ENCODE data around the gene AKNAD1. TPM values are rescaled to one million over a fixed set of nuclear protein-coding genes. Genes with fewer than 3 reads are reported as not detected.

The AKNAD1 gene
- total and polyA plus RNA-seq, 2 of the 8 experiments (the other 6 are each of a cell fraction or from before 2014, with no cell fraction given): not detected

DNA sequence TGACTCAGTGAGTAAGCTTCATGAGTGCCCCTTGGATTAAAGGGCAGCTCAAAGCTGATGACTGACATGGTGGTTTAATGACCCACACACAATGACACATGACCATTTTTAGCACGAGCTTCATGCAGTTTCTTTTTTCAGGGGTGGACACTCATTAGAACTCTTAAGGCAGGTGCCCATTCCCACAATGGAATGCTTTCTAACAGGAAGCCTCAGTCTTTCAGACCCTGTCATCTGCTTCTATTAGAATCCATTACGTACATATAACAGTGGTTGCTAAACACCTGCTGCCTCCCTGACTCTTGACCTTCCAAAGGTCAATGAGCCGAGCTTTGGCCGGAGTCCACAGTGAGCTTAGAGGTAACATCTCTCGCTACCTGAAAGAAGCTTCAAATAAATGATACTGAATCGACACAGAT, 27.4 kb downstream of the AKNAD1 start:
- Histone ChIP-seq H4K5ac (ENCODE audit: insufficient read length, low read depth, low read length) (no peak overlapping the region), H4K91ac (replicated peaks; ENCODE audit: insufficient read length, low read length) (no peak overlapping the region), H3K27me3 (replicated peaks in 1 of 4; ENCODE audit: control insufficient read depth in 3 of 4, extremely low read depth in 1 of 4, insufficient read depth in 3 of 4, low read length in 3 of 4) (no peaks in the 10 kb centered on the region), H3K4me1 (replicated peaks in 1 of 4; ENCODE audit: control insufficient read depth in 3 of 4, insufficient read depth in 4 of 4, low read length in 3 of 4) (peaks cover 0 to 3% (median 2%) of the 10 kb centered on the region in 4 experiments; a peak in 3 of 7 replicates), H3K4me2 (ENCODE audit: insufficient read depth in 1 of 2, low read depth in 2 of 2, low read length in 2 of 2) (no peak overlapping the region), H3K23ac (ENCODE audit: insufficient read length) (no peak overlapping the region), H3K9ac (replicated peaks in 1 of 4; ENCODE audit: extremely low read depth in 1 of 4, low read depth in 3 of 4, low read length in 3 of 4) (no peak overlapping the region), H2BK120ac (replicated peaks; ENCODE audit: low read depth, low read length) (no peak overlapping the region), H4K8ac (ENCODE audit: extremely low read depth, insufficient read depth, low read length) (no peak overlapping the region), H4K20me1 (replicated peaks in 1 of 2; ENCODE audit: control insufficient read depth in 1 of 2, insufficient read depth in 2 of 2, low read length in 2 of 2) (no peaks in the 10 kb centered on the region), H2BK5ac (ENCODE audit: low read depth, low read length) (no peak overlapping the region), H3K9me3 (ENCODE audit: insufficient read depth in 2 of 2, low read depth in 1 of 2, low read length in 1 of 2) (no peaks in the 10 kb centered on the region), H3K4ac (replicated peaks; ENCODE audit: insufficient read length, low read depth, low read length) (no peak overlapping the region), H2BK12ac (ENCODE audit: low read depth, low read length) (no peak overlapping the region), H3K27ac (ENCODE audit: low read depth, low read length) (no peak overlapping the region), H2BK15ac (ENCODE audit: low read length) (no peak overlapping the region), H3K14ac (ENCODE audit: insufficient read length) (no peak overlapping the region), H3K18ac (ENCODE audit: extremely low read depth, low read length) (no peak overlapping the region), H2AFZ (ENCODE audit: low read length) (no peak overlapping the region), H3K79me1 (ENCODE audit: low read depth, low read length) (no peaks in the 10 kb centered on the region), H3K79me2 (ENCODE audit: control insufficient read depth in 1 of 2, insufficient read depth in 2 of 2, low read length in 2 of 2) (no peaks in the 10 kb centered on the region), H3K36me3 (ENCODE audit: control insufficient read depth in 2 of 4, insufficient read depth in 4 of 4, low read length in 3 of 4) (no peaks in the 10 kb centered on the region), H3K23me2 (ENCODE audit: low read depth, low read length) (no peaks in the 10 kb centered on the region), H3K56ac (replicated peaks; ENCODE audit: insufficient read length, low read depth, low read length) (no peak overlapping the region), H3K4me3 (ENCODE audit: extremely low read depth in 1 of 4, insufficient read depth in 2 of 4, low read depth in 3 of 4, low read length in 4 of 4) (no peak overlapping the region), H2AK5ac (ENCODE audit: low read depth, low read length) (no peak overlapping the region), H2BK20ac (ENCODE audit: low read length) (no peak overlapping the region)
- ChIA-PET POLR2A (ENCODE audit: partially characterized antibody) (no interaction called here), CTCF (ENCODE audit: partially characterized antibody) (interaction anchor here (1.0 to 12.5 kb wide), 12 partner anchors 9 to 67 kb away, joined by 3 to 160 read pairs (median 5); no protein-coding TSS in a partner anchor)
- DNase-seq (ENCODE audit: low read depth in 1 of 2, low spot score in 2 of 2) (no peak), FAIRE-seq (no peak)
- WGBS, 2 experiments (ENCODE audit: extremely low coverage in 1 of 2, insufficient coverage in 1 of 2, insufficient read length in 1 of 2, insufficient replicate concordance in 2 of 2, low coverage in 1 of 2, low lambda C conversion rate in 2 of 2, missing lambda C conversion rate in 1 of 2): 80% methylated on average over 6 of the region's 6 CpGs; no CpG with 5 or more reads in 1 of the 2 experiments
- TF ChIP-seq GABPA (IDR thresholded peaks at IDR 0.05; ENCODE audit: borderline replicate concordance, insufficient read depth, low read length) (no peak), SP2 (IDR thresholded peaks at IDR 0.05; ENCODE audit: low read length) (no peak), CBX8 (IDR thresholded peaks at IDR 0.05; ENCODE audit: borderline replicate concordance, low read depth, low read length) (no peak), SAP30 (IDR thresholded peaks at IDR 0.05; ENCODE audit: insufficient read depth, insufficient replicate concordance, low read length) (no peak), CHD2 (IDR thresholded peaks at IDR 0.05; ENCODE audit: low read length) (no peak), ATF3 (IDR thresholded peaks at IDR 0.05; ENCODE audit: insufficient read depth, low read depth, low read length) (no peak), RFX5 (IDR thresholded peaks at IDR 0.05; ENCODE audit: borderline replicate concordance, low read depth, low read length) (no peak), NRF1 (IDR thresholded peaks at IDR 0.05; ENCODE audit: low read depth, low read length) (no peak), KDM1A (IDR thresholded peaks at IDR 0.05; ENCODE audit: borderline replicate concordance, low read length) (no peak), MAFK (IDR thresholded peaks at IDR 0.05; ENCODE audit: low read depth, low read length) (no peak), HDAC2 (IDR thresholded peaks at IDR 0.05; ENCODE audit: borderline replicate concordance in 1 of 2, low read depth in 2 of 2, low read length in 2 of 2) (no peak), TBP (IDR thresholded peaks at IDR 0.05; ENCODE audit: low read depth, low read length) (no peak), SIRT6 (IDR thresholded peaks at IDR 0.05; ENCODE audit: low read length) (no peak)
